GM12873 (cell line): ENCODE data around the gene BCAS3.

ENCODE experiments used
- CTCF ChIP-seq: IDR thresholded peaks from 2 replicates; pipeline ENCODE4 v1.5.1; 2012; ENCODE audit warnings: low read depth, mild to moderate bottlenecking, moderate library complexity, low read length, control low read depth; ENCODE audit not compliant: insufficient read depth; ENCODE audit errors: missing control alignments

BCAS3 gene

GRCh38 chr17:61209525-61209924, 531.9 kb downstream of the BCAS3 start:
- TF ChIP-seq CTCF = no peak

DNA sequence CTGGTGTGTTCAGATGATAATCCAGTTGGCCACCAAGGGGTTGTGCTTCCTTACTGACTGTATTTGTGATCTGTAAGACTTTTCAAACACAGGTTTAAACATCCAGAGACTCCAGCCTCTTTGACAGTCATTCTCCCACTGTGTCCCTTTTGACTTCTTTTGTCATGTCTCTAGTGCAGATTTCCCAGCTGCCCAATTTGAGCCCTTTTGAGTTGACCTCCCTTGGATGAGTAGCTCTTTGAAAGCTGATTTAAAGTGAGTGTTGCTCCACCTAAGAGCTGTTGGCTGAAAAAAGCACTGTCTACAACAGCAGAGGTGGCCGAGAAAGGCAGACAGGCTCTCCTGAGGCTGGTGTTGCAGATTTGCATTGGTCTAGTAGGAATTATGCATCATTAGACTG, 533.6 kb downstream of the BCAS3 start:
- no peak for TF ChIP-seq CTCF

DNA sequence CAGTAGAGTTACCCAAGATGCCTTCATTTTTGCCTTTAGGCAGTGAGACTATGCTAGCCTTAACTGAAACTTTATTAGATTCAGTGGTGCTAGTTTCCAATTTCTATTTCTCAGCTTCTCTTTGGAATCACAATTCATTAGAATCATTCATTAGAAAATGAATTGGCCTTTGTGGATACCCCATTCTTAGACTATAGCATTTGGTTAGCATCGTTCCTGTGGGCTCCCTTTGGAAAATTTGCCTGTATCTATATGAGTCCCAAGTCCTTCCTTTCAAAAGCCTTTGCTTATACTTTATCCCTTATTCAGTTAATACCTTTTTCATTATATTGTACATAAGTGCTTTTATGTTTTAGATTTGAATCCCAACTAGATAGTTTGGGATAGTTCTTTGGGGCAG, 535.0 kb downstream of the BCAS3 start:
- TF ChIP-seq CTCF = no peak

GRCh38 chr17:61214753-61215152, 537.1 kb downstream of the BCAS3 start:
- TF ChIP-seq CTCF = no peak

DNA sequence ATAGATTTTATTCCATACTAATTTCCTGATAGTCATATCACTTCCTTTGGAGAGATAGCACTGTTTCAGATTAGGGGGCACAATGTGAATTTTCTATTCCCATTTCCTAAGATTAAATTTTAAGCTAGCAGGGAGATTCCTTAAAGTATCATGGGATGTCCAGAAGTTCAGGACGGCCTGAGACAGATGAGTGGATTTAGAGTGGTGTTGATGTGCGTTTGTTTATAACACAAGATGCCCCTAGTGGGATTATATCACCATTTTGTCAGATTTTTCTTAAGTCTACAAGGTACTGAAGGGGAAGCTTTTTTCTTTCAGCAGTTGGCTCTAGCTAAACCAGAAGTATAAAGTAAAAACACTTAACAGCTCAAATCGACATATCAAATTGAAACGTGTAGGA, 538.4 kb downstream of the BCAS3 start:
- no peak for TF ChIP-seq CTCF

- TF ChIP-seq CTCF = no peak
Observed at GRCh38 chr17:61217878-61218437, 540.3 kb downstream of the BCAS3 start.

DNA sequence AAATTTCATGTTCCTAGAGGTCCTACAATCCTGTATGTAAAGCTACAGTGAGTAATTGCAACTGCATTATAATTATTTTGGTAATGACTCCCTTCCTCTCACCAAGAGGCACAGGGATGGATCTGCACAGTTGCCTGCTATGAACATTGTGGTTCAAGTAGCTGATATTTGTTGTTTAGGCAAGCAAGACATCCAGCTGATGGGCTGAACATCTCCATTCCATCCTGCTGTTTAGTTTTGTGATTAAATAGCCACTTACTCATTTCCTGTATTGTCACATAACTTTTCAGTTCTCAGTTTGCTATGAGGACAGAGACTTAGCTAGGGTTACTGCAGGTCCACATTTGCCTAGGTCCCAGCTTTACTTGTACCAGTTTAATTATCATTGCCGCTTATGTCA, 540.8 kb downstream of the BCAS3 start:
- TF ChIP-seq CTCF = no peak
